Endothelial cell of umbilical vein (primary cell): ENCODE results near the gene ANKRD33B. TPM values are rescaled to one million over a fixed set of nuclear protein-coding genes. Genes with fewer than 3 reads are reported as not detected.

Experiments
- BruUV-seq: library from RNA; stranded (reverse); fragments of 400-500 nt; replicated peaks from 2 replicates; lab custom pipeline; 2021; lab: Mats Ljungman, UMichigan
- CTCF ChIA-PET: fragments of 300-600, 350-600 bp; sonication (Branson Sonifier 250); formaldehyde crosslinking; loops from one replicate; lab custom pipeline; 2021; ENCODE audit warnings: antibody characterized with exemption, inconsistent platforms; lab: Charles Lee
- POLR2A ChIA-PET: fragments of 300-600, 350-600 bp; sonication (Branson Sonifier 250); formaldehyde crosslinking; loops from one replicate; lab custom pipeline; 2021; ENCODE audit warnings: antibody characterized with exemption, inconsistent platforms; lab: Charles Lee
- DNase-seq: peaks from one replicate; pipeline ENCODE4 v3.0.0-alpha.2; 2011; ENCODE audit warnings: low read depth, low spot score
- FAIRE-seq: peaks from 2 replicates; lab custom pipeline; 2011; peaks lifted over from hg19 to GRCh38; lab: Jason Lieb, UNC
- H2AFZ ChIP-seq: 2 replicates; pipeline ENCODE4 v1.6.0; 2012; ENCODE audit warnings: low read depth, low read length, control low read depth, inconsistent platforms
- H3K27ac ChIP-seq: 2 replicates; pipeline ENCODE4 v1.5.1; 2011; ENCODE audit warnings: low read depth, mild to moderate bottlenecking, control low read depth, low read length, moderate library complexity; ENCODE audit not compliant: insufficient read depth
- H3K27me3 ChIP-seq, 2 experiments: 2 replicates each; pipeline versions ENCODE4 v1.6.0 to v1.6.1; 2011; ENCODE audit warnings: low read length in 2 of 2, mixed read lengths in 1 of 2; ENCODE audit not compliant: control insufficient read depth in 2 of 2, insufficient read depth in 2 of 2
- H3K36me3 ChIP-seq, 2 experiments: 2 replicates in 1 of 2; 3 replicates in 1 of 2; pipeline ENCODE4 v1.5.1; 2011; ENCODE audit warnings: low read length in 2 of 2, mild to moderate bottlenecking in 1 of 2, moderate library complexity in 1 of 2; ENCODE audit not compliant: control insufficient read depth in 2 of 2, insufficient read depth in 2 of 2; ENCODE audit errors: extremely low read depth in 1 of 2
- H3K4me1 ChIP-seq: 3 replicates; pipeline ENCODE4 v1.5.1; 2011; ENCODE audit warnings: mild to moderate bottlenecking, low read length; ENCODE audit not compliant: control insufficient read depth, insufficient read depth; ENCODE audit errors: extremely low read depth
- H3K4me2 ChIP-seq: 2 replicates; pipeline ENCODE4 v1.6.1; 2011; ENCODE audit warnings: low read length, control low read depth, mixed read lengths; ENCODE audit not compliant: insufficient read depth
- H3K4me3 ChIP-seq, 3 experiments: fragments of 200-600 bp in 1 of 3; sonication (generic), shearing (Covaris generic) in 1 of 3; replicated peaks in 1 of 3; 2 replicates each; pipeline ENCODE4 v1.5.1; 2011 to 2016; ENCODE audit warnings: control low read depth in 3 of 3, low read length in 3 of 3, mild to moderate bottlenecking in 2 of 3, inconsistent platforms in 1 of 3, low read depth in 1 of 3, moderate library complexity in 1 of 3; ENCODE audit not compliant: insufficient read depth in 1 of 3
- H3K79me2 ChIP-seq: 2 replicates; pipeline ENCODE4 v1.6.0; 2012; ENCODE audit warnings: low read length, inconsistent platforms; ENCODE audit not compliant: control insufficient read depth, insufficient read depth
- H3K9ac ChIP-seq: replicated peaks from 2 replicates; pipeline ENCODE3; 2011; ENCODE audit warnings: low read length, control low read depth; ENCODE audit not compliant: insufficient read depth; ENCODE audit errors: extremely low read depth
- H3K9me1 ChIP-seq: replicated peaks from 3 replicates; pipeline ENCODE4 v1.6.0; 2011; ENCODE audit warnings: mild to moderate bottlenecking, low read length; ENCODE audit not compliant: control insufficient read depth, insufficient read depth; ENCODE audit errors: extremely low read depth
- H3K9me3 ChIP-seq: replicated peaks from 2 replicates; pipeline ENCODE4 v1.5.1; 2012; ENCODE audit warnings: low read length, inconsistent platforms; ENCODE audit not compliant: control insufficient read depth, insufficient read depth
- H4K20me1 ChIP-seq: replicated peaks from 2 replicates; pipeline ENCODE3; 2011; ENCODE audit warnings: mild to moderate bottlenecking, low read length; ENCODE audit not compliant: control insufficient read depth, insufficient read depth; ENCODE audit errors: extremely low read depth
- FOS ChIP-seq: IDR thresholded peaks from 2 replicates; pipeline ENCODE4 v1.6.1; 2011; ENCODE audit warnings: mild to moderate bottlenecking, low read length, moderate library complexity, borderline replicate concordance; ENCODE audit not compliant: insufficient read depth
- GATA2 ChIP-seq: IDR thresholded peaks from 2 replicates; pipeline ENCODE4 v1.7.0; 2011; ENCODE audit warnings: low read depth, mild to moderate bottlenecking, moderate library complexity, mixed read lengths, low read length; ENCODE audit not compliant: insufficient read length, insufficient read depth
- JUN ChIP-seq: IDR thresholded peaks from 2 replicates; pipeline ENCODE4 v1.6.1; 2011; ENCODE audit warnings: borderline replicate concordance, low read depth; ENCODE audit not compliant: insufficient read length, insufficient read depth
- POLR2A ChIP-seq: IDR thresholded peaks from 2 replicates; pipeline ENCODE4 v1.6.1; 2012; ENCODE audit warnings: low read depth, mild to moderate bottlenecking, control low read depth, low read length
- POLR2AphosphoS5 ChIP-seq: IDR thresholded peaks from 2 replicates; pipeline ENCODE4 v1.6.1; 2012; ENCODE audit warnings: low read depth, mild to moderate bottlenecking, control low read depth, low read length, moderate library complexity; ENCODE audit not compliant: insufficient read depth
- dilution Hi-C: fragments of 300-500 bp; cut with MboI; formaldehyde crosslinking; loops from one replicate; pipeline ENCODE4 v1.15.0; 2019; ENCODE audit warnings: low sequenced_read_pairs; ENCODE audit not compliant: extremely low pct_ligation_motif_present
- intact Hi-C: fragments of 100-400 bp; cut with micrococcal nuclease; formaldehyde crosslinking; loops from one replicate; pipeline ENCODE4 v1.10.0; 2022
- polyA plus RNA-seq, 4 experiments: library from polyadenylated mRNA; depleted of rRNA in 3 of 4; stranded (reverse) in 3 of 4; unstranded in 1 of 4; fragments of >200 nt; gene quantifications; 2 replicates each; pipeline versions ENCODE4 v1.2.1 to v1.2.3, GENCODE V29; 2011 to 2012; ENCODE audit warnings: missing spikeins in 1 of 4
- total RNA-seq: library from RNA; stranded (reverse); gene quantifications from 2 replicates; pipeline ENCODE4 v1.2.3, GENCODE V29; 2021
- TF ChIP-seq, protein P1 (sequence below), 2 donors: IDR thresholded peaks; 1 replicate in 1 of 2; 2 replicates in 1 of 2; pipeline ENCODE4 v1.5.1; 2011; ENCODE audit warnings: low read length in 2 of 2, mild to moderate bottlenecking in 2 of 2, moderate library complexity in 2 of 2, control low read depth in 1 of 2, inconsistent platforms in 1 of 2, low read depth in 1 of 2; ENCODE audit not compliant: insufficient read depth in 1 of 2; ENCODE audit errors: extremely low read depth in 1 of 2

Gene ANKRD33B
- total and polyA plus RNA-seq, 2 donors (not counting 3 experiments of a cell fraction or from before 2014, with no cell fraction given), result 2.4 to 5.4 TPM

DNA sequence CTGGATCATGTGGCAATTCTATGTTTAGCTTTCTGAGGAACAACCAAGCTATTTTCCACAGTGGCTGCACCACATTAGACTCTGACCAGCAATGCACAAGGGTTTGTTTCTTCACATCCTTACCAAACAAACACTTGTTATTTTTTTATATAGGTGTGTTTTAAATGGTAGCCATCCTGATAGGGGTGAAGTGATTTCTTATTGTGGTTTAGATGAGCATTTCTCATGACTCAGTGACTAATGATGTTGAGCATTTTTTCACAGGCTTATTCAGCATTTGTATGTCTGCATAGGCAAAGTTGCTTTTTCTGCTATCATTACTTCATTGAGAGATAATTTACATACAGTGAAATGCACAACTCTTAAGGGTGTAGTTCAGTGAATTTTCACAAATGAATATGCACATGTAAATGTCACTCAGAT, 36.0 kb downstream of the ANKRD33B start:
- ChIA-PET POLR2A (no interaction called here), CTCF (no interaction called here)
- Histone ChIP-seq H3K9me1 (no peaks in the 10 kb centered on the region), H3K4me3 (no peak overlapping the region), H3K36me3 (no peaks in the 10 kb centered on the region), H3K4me1 (peaks cover 25% of the 10 kb centered on the region), H3K4me2 (no peak overlapping the region), H3K79me2 (peaks cover 4% of the 10 kb centered on the region), H3K27me3 (no peaks in the 10 kb centered on the region), H2AFZ (no peak overlapping the region), H3K9ac (no peak overlapping the region), H4K20me1 (no peaks in the 10 kb centered on the region), H3K27ac (no peak overlapping the region), H3K9me3 (no peaks in the 10 kb centered on the region)
- dilution Hi-C loops (no loop called here), intact Hi-C loops (no loop called here)
- TF ChIP-seq FOS, result peak; percentile 32
- no peak for TF ChIP-seq POLR2A
- no peak for DNase-seq
- no peak for FAIRE-seq
- no TSS peak for BruUV-seq

DNA sequence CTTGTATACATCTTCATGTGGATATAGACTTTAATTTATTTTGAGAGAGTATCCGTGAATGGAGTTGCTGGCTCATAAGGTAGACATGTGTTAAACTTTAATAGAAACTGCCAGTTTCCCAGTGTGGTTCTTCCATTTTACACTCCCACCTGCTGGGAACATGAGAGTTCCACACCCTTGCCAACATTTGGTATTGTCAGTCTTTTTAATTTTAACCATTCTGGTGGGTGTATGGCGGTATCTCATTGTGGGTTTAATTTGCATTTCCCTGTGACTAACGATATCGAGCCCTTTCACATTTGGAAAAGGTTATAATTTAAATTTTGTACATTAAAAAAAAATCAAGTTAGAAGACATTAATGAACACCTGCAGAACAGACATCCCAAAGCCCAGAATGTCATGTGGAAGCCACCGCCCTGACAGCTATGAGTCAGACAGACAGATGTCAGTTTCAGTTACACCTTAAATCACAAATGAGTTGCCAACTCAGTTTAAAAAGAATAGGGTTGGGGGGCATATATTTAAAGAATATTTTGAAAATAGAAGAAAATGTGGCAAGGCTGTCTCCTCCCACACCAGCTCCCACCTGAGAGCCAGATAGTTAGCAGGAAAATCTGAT, 36.9 kb downstream of the ANKRD33B start:
- H3K4me1 ChIP-seq, result peaks cover 17% of the 10 kb centered on the region
- no peak overlapping the region for H3K9ac ChIP-seq
- H3K27me3 ChIP-seq, result no peaks in the 10 kb centered on the region
- no peak for DNase-seq
- peaks cover 4% of the 10 kb centered on the region for H3K79me2 ChIP-seq
- H4K20me1 ChIP-seq, result no peaks in the 10 kb centered on the region
- TF ChIP-seq, protein P1, sequence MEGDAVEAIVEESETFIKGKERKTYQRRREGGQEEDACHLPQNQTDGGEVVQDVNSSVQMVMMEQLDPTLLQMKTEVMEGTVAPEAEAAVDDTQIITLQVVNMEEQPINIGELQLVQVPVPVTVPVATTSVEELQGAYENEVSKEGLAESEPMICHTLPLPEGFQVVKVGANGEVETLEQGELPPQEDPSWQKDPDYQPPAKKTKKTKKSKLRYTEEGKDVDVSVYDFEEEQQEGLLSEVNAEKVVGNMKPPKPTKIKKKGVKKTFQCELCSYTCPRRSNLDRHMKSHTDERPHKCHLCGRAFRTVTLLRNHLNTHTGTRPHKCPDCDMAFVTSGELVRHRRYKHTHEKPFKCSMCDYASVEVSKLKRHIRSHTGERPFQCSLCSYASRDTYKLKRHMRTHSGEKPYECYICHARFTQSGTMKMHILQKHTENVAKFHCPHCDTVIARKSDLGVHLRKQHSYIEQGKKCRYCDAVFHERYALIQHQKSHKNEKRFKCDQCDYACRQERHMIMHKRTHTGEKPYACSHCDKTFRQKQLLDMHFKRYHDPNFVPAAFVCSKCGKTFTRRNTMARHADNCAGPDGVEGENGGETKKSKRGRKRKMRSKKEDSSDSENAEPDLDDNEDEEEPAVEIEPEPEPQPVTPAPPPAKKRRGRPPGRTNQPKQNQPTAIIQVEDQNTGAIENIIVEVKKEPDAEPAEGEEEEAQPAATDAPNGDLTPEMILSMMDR (IDR thresholded peaks at IDR 0.05; ENCODE audit: extremely low read depth in 1 of 2, insufficient read depth in 1 of 2, low read depth in 1 of 2, low read length in 2 of 2), result no peak
- peak; percentile 14 for TF ChIP-seq FOS
- TF ChIP-seq POLR2AphosphoS5, result no peak
- no peak for TF ChIP-seq JUN
- TF ChIP-seq GATA2, result no peak
- H3K9me1 ChIP-seq, result no peaks in the 10 kb centered on the region
- FAIRE-seq, result no peak
- ChIA-PET POLR2A (no interaction called here), CTCF (interaction anchor here (1.5 to 1.7 kb wide), 3 partner anchors 8 to 148 kb away, joined by 3 to 10 read pairs (median 6); no protein-coding TSS in a partner anchor)
- no peaks in the 10 kb centered on the region for H3K9me3 ChIP-seq
- H3K36me3 ChIP-seq, result no peaks in the 10 kb centered on the region
- intact Hi-C loops, result loop anchor here (1.0 kb wide), 3 partner anchors 23 to 36 kb away; partner anchors contain the start of gene ANKRD33B
- peak overlapping the region; percentile 59 for H2AFZ ChIP-seq
- BruUV-seq, result no TSS peak
- dilution Hi-C loops, result no loop called here
- H3K27ac ChIP-seq, result no peak overlapping the region
- H3K4me3 ChIP-seq, result no peak overlapping the region
- H3K4me2 ChIP-seq, result peak overlapping the region; percentile 19
